Embryonic facial prominence (tissue), 1 donor: ENCODE measurements around the gene PAPLN.
"Not testable (repeated sequence)": the region's sequence is repeated elsewhere in the genome, so short reads cannot be mapped to it uniquely, and the experiment has no call there.

Experiments
- DNase-seq: peaks from one replicate; pipeline ENCODE4 v3.0.0-alpha.2; 2016; ENCODE audit errors: extremely low spot score

PAPLN gene

GRCh38 chr14:73289729-73290128 lies 52.4 kb downstream of the PAPLN start:
- no peak for DNase-seq

GRCh38 chr14:73290279-73290678 lies 53.0 kb downstream of the PAPLN start:
- no peak for DNase-seq

- DNase-seq, result no peak
Measured at GRCh38 chr14:73293782-73294781, 56.8 kb downstream of the PAPLN start.

GRCh38 chr14:73295198-73295796 lies 58.0 kb downstream of the PAPLN start:
- peak; percentile 30 for DNase-seq

- no peak for DNase-seq
Measured at GRCh38 chr14:73305499-73305898, 68.2 kb downstream of the PAPLN start.

- DNase-seq, result no peak
Measured at GRCh38 chr14:73307261-73307660, 70.0 kb downstream of the PAPLN start.

GRCh38 chr14:73309207-73309606 lies 71.9 kb downstream of the PAPLN start:
- not testable (repeated sequence) for DNase-seq

GRCh38 chr14:73311708-73312030 lies 74.4 kb downstream of the PAPLN start:
- no peak for DNase-seq

- DNase-seq, result no peak
Measured at GRCh38 chr14:73312687-73313086, 75.4 kb downstream of the PAPLN start.

GRCh38 chr14:73313151-73313550 lies 75.8 kb downstream of the PAPLN start:
- no peak for DNase-seq

GRCh38 chr14:73323896-73324399 lies 86.6 kb downstream of the PAPLN start:
- no peak for DNase-seq
